ENCODE measurements around the gene AGPAT2. TPM values are rescaled to one million over a fixed set of nuclear protein-coding genes. Genes with fewer than 3 reads are reported as not detected.

The AGPAT2 gene
- total and polyA plus RNA-seq, 2 donors (not counting 1 experiment from before 2014, with no cell fraction given): 25.1 to 43.3 TPM

GRCh38 chr9:136664000-136664915, 23.0 kb downstream of the AGPAT2 start:
- no peak overlapping the region for H3K4me3 ChIP-seq (replicated peaks in 1 of 4; ENCODE audit: control extremely low read depth in 1 of 4, insufficient read depth in 1 of 4, low read depth in 3 of 4, low read length in 4 of 4)
- no peak overlapping the region for H3K4me2 ChIP-seq (ENCODE audit: extremely low read depth, insufficient read depth, low read length)
- no peaks in the 10 kb centered on the region for H4K20me1 ChIP-seq (ENCODE audit: control insufficient read depth, extremely low read depth, insufficient read depth, low read length)
- no peaks in the 10 kb centered on the region for H3K9me3 ChIP-seq (ENCODE audit: control insufficient read depth, insufficient read depth, low read depth, low read length)
- no peaks in the 10 kb centered on the region for H3K79me2 ChIP-seq (ENCODE audit: control insufficient read depth, insufficient read depth, low read length)
- H3K4me1 ChIP-seq (ENCODE audit: control insufficient read depth, extremely low read depth, insufficient read depth, low read length): no peaks in the 10 kb centered on the region
- H3K9ac ChIP-seq (ENCODE audit: insufficient read depth, low read length): no peak overlapping the region
- H3K27me3 ChIP-seq (ENCODE audit: control insufficient read depth, insufficient read depth, low read length): peaks cover 3% of the 10 kb centered on the region
- H3K27ac ChIP-seq (ENCODE audit: insufficient read depth, low read length): no peak overlapping the region
- no peaks in the 10 kb centered on the region for H3K36me3 ChIP-seq (ENCODE audit: control insufficient read depth, insufficient read depth, low read length)
- no peak overlapping the region for H2AFZ ChIP-seq (ENCODE audit: low read length)
- DNase-seq (ENCODE audit: low read depth in 2 of 2): no peak
- no peak for TF ChIP-seq EZH2 (IDR thresholded peaks at IDR 0.05; ENCODE audit: low read length, missing control alignments)
- TF ChIP-seq, protein P1, sequence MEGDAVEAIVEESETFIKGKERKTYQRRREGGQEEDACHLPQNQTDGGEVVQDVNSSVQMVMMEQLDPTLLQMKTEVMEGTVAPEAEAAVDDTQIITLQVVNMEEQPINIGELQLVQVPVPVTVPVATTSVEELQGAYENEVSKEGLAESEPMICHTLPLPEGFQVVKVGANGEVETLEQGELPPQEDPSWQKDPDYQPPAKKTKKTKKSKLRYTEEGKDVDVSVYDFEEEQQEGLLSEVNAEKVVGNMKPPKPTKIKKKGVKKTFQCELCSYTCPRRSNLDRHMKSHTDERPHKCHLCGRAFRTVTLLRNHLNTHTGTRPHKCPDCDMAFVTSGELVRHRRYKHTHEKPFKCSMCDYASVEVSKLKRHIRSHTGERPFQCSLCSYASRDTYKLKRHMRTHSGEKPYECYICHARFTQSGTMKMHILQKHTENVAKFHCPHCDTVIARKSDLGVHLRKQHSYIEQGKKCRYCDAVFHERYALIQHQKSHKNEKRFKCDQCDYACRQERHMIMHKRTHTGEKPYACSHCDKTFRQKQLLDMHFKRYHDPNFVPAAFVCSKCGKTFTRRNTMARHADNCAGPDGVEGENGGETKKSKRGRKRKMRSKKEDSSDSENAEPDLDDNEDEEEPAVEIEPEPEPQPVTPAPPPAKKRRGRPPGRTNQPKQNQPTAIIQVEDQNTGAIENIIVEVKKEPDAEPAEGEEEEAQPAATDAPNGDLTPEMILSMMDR (conservative IDR thresholded peaks at IDR 0.05 in 1 of 2, IDR thresholded peaks at IDR 0.05 in 1 of 2; ENCODE audit: low read depth in 1 of 2, low read length in 2 of 2): no peak

DNA sequence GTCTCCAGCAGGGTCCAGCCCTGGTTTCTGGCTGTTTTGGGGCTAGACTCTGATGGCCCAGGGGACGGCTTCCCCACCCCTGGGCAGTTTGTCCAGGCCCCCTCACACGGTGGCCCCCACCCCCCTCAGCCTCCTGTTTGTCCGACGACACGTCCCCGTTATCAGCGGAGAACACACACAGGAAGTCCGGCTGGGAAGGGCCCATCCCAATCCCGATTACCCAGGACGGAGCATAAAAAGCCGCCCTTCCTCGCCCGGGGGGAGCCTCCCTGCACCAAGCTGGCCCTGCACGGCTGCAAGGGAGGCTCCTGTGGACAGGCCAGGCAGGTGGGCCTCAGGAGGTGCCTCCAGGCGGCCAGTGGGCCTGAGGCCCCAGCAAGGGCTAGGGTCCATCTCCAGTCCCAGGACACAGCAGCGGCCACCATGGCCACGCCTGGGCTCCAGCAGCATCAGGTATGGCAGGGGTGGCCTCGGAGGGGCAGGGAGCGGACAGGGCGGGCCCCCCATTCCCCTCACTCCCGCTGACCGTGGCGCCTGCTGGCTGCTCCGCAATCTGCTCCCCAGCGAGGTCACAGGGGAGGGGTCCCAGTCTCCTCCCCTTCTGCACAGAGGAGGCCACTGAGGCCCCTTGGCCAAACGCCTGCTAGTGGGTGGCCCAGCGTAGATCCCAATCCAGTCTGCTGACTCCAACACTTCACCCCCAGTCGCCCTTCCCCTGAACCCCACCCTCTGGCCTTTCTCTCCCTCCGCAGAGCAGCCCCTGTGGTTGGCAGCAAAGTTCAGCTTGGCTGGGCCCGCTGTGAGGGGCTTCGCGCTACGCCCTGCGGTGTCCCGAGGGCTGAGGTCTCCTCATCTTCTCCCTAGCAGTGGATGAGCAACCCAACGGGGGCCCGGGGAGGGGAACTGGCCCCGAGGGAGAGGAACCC, 24.3 kb downstream of the AGPAT2 start, which contains the start of gene EGFL7:
Gene EGFL7 (plus strand): TSS at position 261 of the 926 bp plus-strand sequence. CDS start 5,367 bp downstream, outside the sequence.
- no peak within 1 kb of the TSS for H3K27ac ChIP-seq (ENCODE audit: insufficient read depth, low read length)
- no peak for DNase-seq (ENCODE audit: low read depth in 2 of 2)
- H3K27me3 ChIP-seq (ENCODE audit: control insufficient read depth, insufficient read depth, low read length): peaks cover 13% of the 10 kb centered on the region
- no peaks in the 10 kb centered on the region for H4K20me1 ChIP-seq (ENCODE audit: control insufficient read depth, extremely low read depth, insufficient read depth, low read length)
- H3K4me2 ChIP-seq (ENCODE audit: extremely low read depth, insufficient read depth, low read length): no peak within 1 kb of the TSS
- no peaks in the 10 kb centered on the region for H3K9me3 ChIP-seq (ENCODE audit: control insufficient read depth, insufficient read depth, low read depth, low read length)
- H3K9ac ChIP-seq (ENCODE audit: insufficient read depth, low read length): no peak within 1 kb of the TSS
- H3K4me1 ChIP-seq (ENCODE audit: control insufficient read depth, extremely low read depth, insufficient read depth, low read length): no peaks in the 10 kb centered on the region
- H3K79me2 ChIP-seq (ENCODE audit: control insufficient read depth, insufficient read depth, low read length): no peaks in the 10 kb centered on the region
- H3K4me3 ChIP-seq (replicated peaks in 1 of 4; ENCODE audit: control extremely low read depth in 1 of 4, insufficient read depth in 1 of 4, low read depth in 3 of 4, low read length in 4 of 4): no peak within 1 kb of the TSS
- TF ChIP-seq EZH2 (IDR thresholded peaks at IDR 0.05; ENCODE audit: low read length, missing control alignments): no peak
- TF ChIP-seq, protein P1 (conservative IDR thresholded peaks at IDR 0.05 in 1 of 2, IDR thresholded peaks at IDR 0.05 in 1 of 2; ENCODE audit: low read depth in 1 of 2, low read length in 2 of 2): no peak
- no peak within 1 kb of the TSS for H2AFZ ChIP-seq (ENCODE audit: low read length)
- no peaks in the 10 kb centered on the region for H3K36me3 ChIP-seq (ENCODE audit: control insufficient read depth, insufficient read depth, low read length)

- H3K9me3 ChIP-seq (ENCODE audit: control insufficient read depth, insufficient read depth, low read depth, low read length): no peaks in the 10 kb centered on the region
- H3K27me3 ChIP-seq (ENCODE audit: control insufficient read depth, insufficient read depth, low read length): peaks cover 13% of the 10 kb centered on the region
- H2AFZ ChIP-seq (ENCODE audit: low read length): no peak overlapping the region
- no peak for TF ChIP-seq EZH2 (IDR thresholded peaks at IDR 0.05; ENCODE audit: low read length, missing control alignments)
- TF ChIP-seq, protein P1 (conservative IDR thresholded peaks at IDR 0.05 in 1 of 2, IDR thresholded peaks at IDR 0.05 in 1 of 2; ENCODE audit: low read depth in 1 of 2, low read length in 2 of 2): no peak
- H4K20me1 ChIP-seq (ENCODE audit: control insufficient read depth, extremely low read depth, insufficient read depth, low read length): no peaks in the 10 kb centered on the region
- H3K4me3 ChIP-seq (replicated peaks in 1 of 4; ENCODE audit: control extremely low read depth in 1 of 4, insufficient read depth in 1 of 4, low read depth in 3 of 4, low read length in 4 of 4): no peak overlapping the region
- no peaks in the 10 kb centered on the region for H3K4me1 ChIP-seq (ENCODE audit: control insufficient read depth, extremely low read depth, insufficient read depth, low read length)
- no peaks in the 10 kb centered on the region for H3K79me2 ChIP-seq (ENCODE audit: control insufficient read depth, insufficient read depth, low read length)
- no peak overlapping the region for H3K9ac ChIP-seq (ENCODE audit: insufficient read depth, low read length)
- H3K4me2 ChIP-seq (ENCODE audit: extremely low read depth, insufficient read depth, low read length): no peak overlapping the region
- H3K27ac ChIP-seq (ENCODE audit: insufficient read depth, low read length): no peak overlapping the region
- no peaks in the 10 kb centered on the region for H3K36me3 ChIP-seq (ENCODE audit: control insufficient read depth, insufficient read depth, low read length)
- DNase-seq (ENCODE audit: low read depth in 2 of 2): no peak
Measured at GRCh38 chr9:136662326-136662655, 25.0 kb downstream of the AGPAT2 start.

Data from fibroblast of lung (primary cell).